C4-2B (cell line): ENCODE measurements around the gene FEN1.

Experiments used
- H3K27ac ChIP-seq: fragments of 450-650 bp; 2 replicates; pipeline ENCODE4 v1.5.1; 2017
- ZFX ChIP-seq: fragments of 450-650 bp; IDR thresholded peaks from 2 replicates; pipeline ENCODE4 v1.6.1; 2017
- TF ChIP-seq, protein P1 (sequence below): fragments of 450-650 bp; conservative IDR thresholded peaks from 2 replicates; pipeline ENCODE4 v1.5.1; 2017; ENCODE audit warnings: mild to moderate bottlenecking

The FEN1 gene

GRCh38 chr11:61778357-61778886, 14.3 kb upstream of the FEN1 start:
- H3K27ac ChIP-seq = no peak overlapping the region
- TF ChIP-seq, protein P1, sequence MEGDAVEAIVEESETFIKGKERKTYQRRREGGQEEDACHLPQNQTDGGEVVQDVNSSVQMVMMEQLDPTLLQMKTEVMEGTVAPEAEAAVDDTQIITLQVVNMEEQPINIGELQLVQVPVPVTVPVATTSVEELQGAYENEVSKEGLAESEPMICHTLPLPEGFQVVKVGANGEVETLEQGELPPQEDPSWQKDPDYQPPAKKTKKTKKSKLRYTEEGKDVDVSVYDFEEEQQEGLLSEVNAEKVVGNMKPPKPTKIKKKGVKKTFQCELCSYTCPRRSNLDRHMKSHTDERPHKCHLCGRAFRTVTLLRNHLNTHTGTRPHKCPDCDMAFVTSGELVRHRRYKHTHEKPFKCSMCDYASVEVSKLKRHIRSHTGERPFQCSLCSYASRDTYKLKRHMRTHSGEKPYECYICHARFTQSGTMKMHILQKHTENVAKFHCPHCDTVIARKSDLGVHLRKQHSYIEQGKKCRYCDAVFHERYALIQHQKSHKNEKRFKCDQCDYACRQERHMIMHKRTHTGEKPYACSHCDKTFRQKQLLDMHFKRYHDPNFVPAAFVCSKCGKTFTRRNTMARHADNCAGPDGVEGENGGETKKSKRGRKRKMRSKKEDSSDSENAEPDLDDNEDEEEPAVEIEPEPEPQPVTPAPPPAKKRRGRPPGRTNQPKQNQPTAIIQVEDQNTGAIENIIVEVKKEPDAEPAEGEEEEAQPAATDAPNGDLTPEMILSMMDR = no peak
- TF ChIP-seq ZFX = no peak

DNA sequence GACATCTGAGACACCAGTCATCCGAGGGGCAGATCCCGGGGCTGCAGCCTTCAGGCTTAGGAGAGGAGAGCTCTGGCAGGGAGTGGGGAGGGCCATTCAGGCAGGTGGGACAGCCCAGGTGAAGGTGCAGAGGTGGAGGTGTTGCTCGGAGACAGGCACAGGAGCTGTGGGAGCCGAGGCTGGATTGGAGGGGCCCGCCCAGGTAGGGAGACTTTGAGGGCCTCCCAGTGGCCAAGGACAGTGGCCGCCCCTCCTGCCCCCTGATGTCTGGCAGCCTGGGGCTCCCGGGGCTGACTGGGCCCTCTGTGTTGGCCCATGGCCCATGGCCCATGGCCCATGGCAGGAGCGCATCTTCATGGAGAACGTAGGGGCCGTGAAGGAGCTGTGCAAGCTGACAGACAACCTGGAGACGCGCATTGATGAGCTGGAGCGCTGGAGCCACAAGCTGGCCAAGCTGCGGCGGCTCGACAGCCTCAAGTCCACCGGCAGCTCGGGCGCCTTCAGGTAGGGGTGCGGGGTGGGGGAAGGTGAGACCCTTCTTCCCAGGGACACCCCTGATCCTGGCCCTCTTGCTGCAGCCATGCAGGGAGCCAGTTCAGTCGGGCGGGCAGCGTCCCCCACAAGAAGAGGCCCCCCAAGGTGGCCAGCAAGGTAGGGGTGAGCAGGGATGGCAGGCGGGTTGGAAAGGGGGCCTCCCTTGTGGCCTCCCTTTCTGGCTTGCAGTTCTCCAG, 13.6 kb upstream of the FEN1 start:
- H3K27ac ChIP-seq = no peak overlapping the region
- TF ChIP-seq ZFX = no peak
- TF ChIP-seq, protein P1 = no peak

DNA sequence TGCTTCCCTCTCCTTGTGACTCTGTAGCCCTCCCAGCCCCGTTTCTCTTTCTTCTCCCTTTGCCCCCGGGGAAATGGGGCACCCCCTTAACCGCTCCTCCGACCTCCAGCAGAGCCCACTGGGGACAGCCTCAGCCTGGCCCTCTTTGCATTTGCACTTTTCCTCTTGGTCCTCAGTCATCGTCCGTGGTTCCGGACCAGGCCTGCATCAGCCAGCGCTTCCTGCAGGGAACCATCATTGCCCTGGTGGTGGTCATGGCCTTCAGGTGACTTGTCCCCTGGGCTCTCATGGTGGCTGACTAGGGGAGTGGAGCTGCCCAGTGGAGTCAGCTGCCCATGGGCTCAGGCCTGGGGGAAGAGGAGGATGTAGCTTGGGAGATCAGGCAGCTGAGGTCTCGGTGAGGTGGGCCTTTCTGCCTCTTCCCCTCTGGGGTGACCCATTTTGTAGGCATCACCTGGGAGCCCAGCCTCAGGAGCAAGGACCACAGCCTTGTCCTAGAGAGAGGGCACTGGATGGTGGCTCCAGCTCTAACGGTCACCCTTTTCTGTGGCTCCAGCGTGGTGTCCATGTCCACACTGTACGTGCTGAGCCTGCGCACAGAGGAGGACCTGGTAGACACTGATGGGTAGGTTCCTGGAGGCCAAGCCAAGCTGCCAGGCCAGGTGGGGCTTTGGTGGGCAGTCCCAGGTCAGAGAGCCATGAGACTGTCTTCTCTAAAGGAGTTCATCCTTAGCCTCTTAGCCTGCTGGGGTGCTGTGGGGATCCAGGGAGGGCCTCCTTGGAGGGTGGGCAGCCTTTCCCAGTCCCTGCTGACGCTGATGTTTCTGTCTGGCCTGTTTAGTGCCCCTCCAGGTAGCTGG, 12.8 kb upstream of the FEN1 start:
- no peak overlapping the region for H3K27ac ChIP-seq
- no peak for TF ChIP-seq ZFX
- TF ChIP-seq, protein P1 = no peak

GRCh38 chr11:61780581-61781162, 12.0 kb upstream of the FEN1 start:
- no peak overlapping the region for H3K27ac ChIP-seq
- no peak for TF ChIP-seq ZFX
- TF ChIP-seq, protein P1 = no peak

DNA sequence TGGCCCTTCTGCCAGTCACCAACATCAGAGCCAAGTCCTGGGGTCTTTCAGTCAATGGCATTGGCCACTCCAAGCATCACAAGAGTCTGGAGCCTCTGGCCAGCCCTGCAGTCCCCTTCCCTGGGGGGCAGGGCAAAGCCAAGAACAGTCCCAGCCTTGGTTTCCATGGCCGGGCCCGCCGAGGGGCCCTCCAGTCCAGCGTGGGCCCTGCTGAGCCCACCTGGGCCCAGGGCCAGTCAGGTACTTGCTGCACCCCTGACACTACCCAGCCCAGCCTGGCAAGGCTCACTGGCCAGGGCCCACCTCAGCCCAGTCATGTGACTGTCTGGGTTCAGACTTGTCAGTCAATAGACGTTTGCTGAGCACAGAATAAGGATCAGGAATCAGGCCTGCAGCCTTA, 11.1 kb upstream of the FEN1 start:
- no peak overlapping the region for H3K27ac ChIP-seq
- no peak for TF ChIP-seq ZFX

DNA sequence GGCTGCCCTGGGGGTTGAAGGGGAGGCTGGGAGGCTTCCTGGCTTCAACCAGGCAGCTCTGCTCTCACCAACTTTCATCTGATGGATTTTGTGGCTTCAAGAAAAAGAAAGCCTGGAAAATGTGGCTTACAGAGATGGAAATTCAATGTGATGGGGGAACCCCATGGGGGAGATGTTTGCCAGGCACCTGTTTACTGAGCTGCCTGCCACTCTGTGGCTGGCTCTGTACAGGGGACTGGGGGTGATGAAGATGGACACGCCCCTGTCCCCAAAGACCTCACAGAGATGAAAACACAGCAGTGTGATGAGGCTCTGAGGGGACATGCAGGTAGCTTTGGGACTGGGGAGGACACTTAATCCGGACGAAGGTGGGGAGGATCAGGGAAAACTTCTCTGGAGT, 10.4 kb upstream of the FEN1 start:
- no peak overlapping the region for H3K27ac ChIP-seq
- TF ChIP-seq, protein P1 = no peak
- no peak for TF ChIP-seq ZFX

- H3K27ac ChIP-seq = no peak overlapping the region
- TF ChIP-seq, protein P1 = no peak
- no peak for TF ChIP-seq ZFX
Measured at GRCh38 chr11:61782841-61783240, 9.9 kb upstream of the FEN1 start.
